SK-N-MC (cell line): ENCODE data around the gene FXYD1.

Experiments
- EZH2 ChIP-seq: fragments of 200-600 bp; sonication (generic); IDR thresholded peaks from one replicate; pipeline ENCODE4 v1.6.1; 2017; ENCODE audit warnings: antibody characterized with exemption
- FOXP2 ChIP-seq: optimal IDR thresholded peaks from 2 replicates; pipeline ENCODE3; 2011; ENCODE audit warnings: mild to moderate bottlenecking, moderate library complexity; ENCODE audit not compliant: insufficient read depth; ENCODE audit errors: extremely low read length, control extremely low read depth
- POLR2AphosphoS5 ChIP-seq: IDR thresholded peaks from 2 replicates; pipeline ENCODE4 v1.6.1; 2012; ENCODE audit warnings: mild to moderate bottlenecking, low read depth, low read length, borderline replicate concordance

- no peak for TF ChIP-seq POLR2AphosphoS5
- no peak for TF ChIP-seq EZH2
- TF ChIP-seq FOXP2: no peak
Measured at GRCh38 chr19:35112995-35113688, 25.5 kb upstream of the FXYD1 start.
